Activated CD8-positive, alpha-beta T cell treated with anti-CD3 and anti-CD28 coated beads, Interleukin-2, amount 10 ng/mL, durations not matched to agents 7 days and 5 days (primary cell): ENCODE results near the gene ZDHHC12. TPM values are rescaled to one million over a fixed set of nuclear protein-coding genes. Genes with fewer than 3 reads are reported as not detected.

Experiments used
- ATAC-seq: fragments of 150-1000 bp; cut with Tn5 transposase; one replicate; pipeline ENCODE4 v1.10.0; 2021; ENCODE audit warnings: moderate library complexity
- CTCF ChIA-PET: fragments of 350-600 bp; sonication (Branson Sonifier 250); formaldehyde crosslinking; loops from one replicate; lab custom pipeline; 2021; ENCODE audit warnings: antibody characterized with exemption; lab: Charles Lee
- POLR2A ChIA-PET: fragments of 350-600 bp; sonication (Branson Sonifier 250); formaldehyde crosslinking; loops from one replicate; lab custom pipeline; 2021; ENCODE audit warnings: antibody characterized with exemption; lab: Charles Lee
- DNase-seq: peaks from one replicate; pipeline ENCODE4 v3.0.0-alpha.2; 2020
- H3K27ac Mint-ChIP-seq: one replicate; pipeline ENCODE4 v1.8.0; 2021; ENCODE audit warnings: mild to moderate bottlenecking, mixed read lengths
- H3K27me3 Mint-ChIP-seq: one replicate; pipeline ENCODE4 v1.8.0; 2021; ENCODE audit warnings: low read depth, mixed read lengths
- H3K36me3 Mint-ChIP-seq: one replicate; pipeline ENCODE4 v1.8.0; 2021; ENCODE audit warnings: low read depth, mixed read lengths
- H3K4me1 Mint-ChIP-seq: one replicate; pipeline ENCODE4 v1.8.0; 2021; ENCODE audit warnings: low read depth, mixed read lengths
- H3K4me3 Mint-ChIP-seq: one replicate; pipeline ENCODE4 v1.8.0; 2021; ENCODE audit warnings: mild to moderate bottlenecking, mixed read lengths
- H3K9me3 Mint-ChIP-seq: one replicate; pipeline ENCODE4 v1.8.0; 2022; ENCODE audit warnings: mixed read lengths; ENCODE audit not compliant: insufficient read depth
- total RNA-seq, 2 experiments: library from RNA; stranded (reverse); gene quantifications; one replicate each; pipeline ENCODE4 v1.2.3, GENCODE V29; 2021

The ZDHHC12 gene
- total RNA-seq, 2 experiments from 2014 or later: 80.4 to 88.4 TPM

DNA sequence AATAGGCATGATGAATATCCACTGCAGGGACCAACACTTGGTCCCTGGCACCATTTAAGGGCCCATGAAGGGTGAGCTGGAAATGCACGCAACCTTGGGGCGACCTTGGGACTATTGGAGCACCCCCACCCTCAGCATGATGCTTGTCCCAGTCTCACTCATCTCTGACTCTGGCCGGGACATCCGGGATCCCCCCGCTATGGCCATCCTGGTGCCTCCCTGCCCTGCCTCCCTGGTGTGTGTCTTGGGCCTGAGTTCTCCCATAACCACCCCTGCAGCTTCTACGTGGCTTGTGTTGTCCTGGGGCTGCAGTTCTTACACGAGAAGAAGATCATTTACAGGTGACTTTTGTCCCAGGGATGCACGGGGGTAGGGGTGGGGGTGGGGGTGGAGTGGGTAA, 5.9 kb downstream of the ZDHHC12 start:
- ChIA-PET CTCF (no interaction called here), POLR2A (no interaction called here)
- DNase-seq (no peak), ATAC-seq (no peak)
- peaks cover 29% of the 10 kb centered on the region for H3K36me3 Mint-ChIP-seq
- no peak overlapping the region for H3K27ac Mint-ChIP-seq
- peaks cover 15% of the 10 kb centered on the region for H3K4me1 Mint-ChIP-seq
- H3K9me3 Mint-ChIP-seq: no peaks in the 10 kb centered on the region
- no peaks in the 10 kb centered on the region for H3K27me3 Mint-ChIP-seq
- no peak overlapping the region for H3K4me3 Mint-ChIP-seq

DNA sequence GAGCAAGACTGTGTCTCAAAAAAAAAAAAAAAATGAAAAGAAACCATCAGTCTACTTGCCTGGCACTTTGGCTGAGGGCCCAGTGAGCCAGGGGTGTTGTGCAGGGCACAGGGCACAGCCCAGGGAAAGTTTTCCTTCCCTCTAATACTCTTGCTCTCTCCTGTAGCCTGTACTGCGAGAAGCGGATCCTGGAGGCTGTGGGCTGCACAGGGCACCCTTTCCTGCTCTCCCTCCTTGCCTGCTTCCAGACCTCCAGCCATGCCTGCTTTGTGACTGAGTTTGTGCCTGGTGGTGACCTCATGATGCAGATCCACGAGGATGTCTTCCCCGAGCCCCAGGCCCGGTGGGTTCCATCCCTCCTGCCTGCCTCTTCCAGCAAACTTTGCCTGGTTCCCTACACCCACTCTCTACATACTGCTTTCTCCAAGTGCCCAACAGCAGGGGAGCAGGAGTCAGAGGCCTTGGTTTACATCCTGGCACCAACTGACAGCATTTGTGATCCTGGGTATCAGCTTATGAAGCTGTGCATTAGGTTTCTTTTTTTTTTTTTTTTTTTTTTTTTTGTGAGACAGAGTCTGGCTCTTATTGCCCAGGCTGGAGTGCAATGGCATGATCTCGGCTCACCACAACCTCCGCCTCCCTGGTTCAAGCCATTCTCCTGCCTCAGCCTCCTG, 7.2 kb downstream of the ZDHHC12 start:
- POLR2A ChIA-PET: no interaction called here
- H3K27me3 Mint-ChIP-seq: no peaks in the 10 kb centered on the region
- ATAC-seq: no peak
- no peak for DNase-seq
- H3K36me3 Mint-ChIP-seq: peaks cover 16% of the 10 kb centered on the region
- CTCF ChIA-PET: no interaction called here
- peaks cover 4% of the 10 kb centered on the region for H3K4me1 Mint-ChIP-seq
- H3K4me3 Mint-ChIP-seq: no peak overlapping the region
- no peaks in the 10 kb centered on the region for H3K9me3 Mint-ChIP-seq
- H3K27ac Mint-ChIP-seq: no peak overlapping the region

DNA sequence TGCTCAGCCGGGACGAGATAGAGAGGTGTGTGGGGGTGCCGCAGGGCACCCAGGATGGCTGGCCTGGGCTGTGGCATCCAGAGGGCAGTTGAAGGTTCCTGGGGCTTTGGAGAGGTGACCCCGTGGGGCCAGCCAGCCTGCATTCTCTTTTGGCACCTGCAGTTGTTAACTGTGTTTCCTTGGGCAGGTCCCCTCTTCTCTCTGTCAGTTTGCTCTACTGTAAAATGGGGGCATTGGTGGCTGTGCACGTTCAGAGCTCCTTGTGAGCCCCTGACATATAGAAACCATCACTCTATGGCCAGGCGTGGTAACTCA, 8.5 kb downstream of the ZDHHC12 start:
- DNase-seq (no peak), ATAC-seq (no peak)
- no peak overlapping the region for H3K4me3 Mint-ChIP-seq
- ChIA-PET CTCF (no interaction called here), POLR2A (no interaction called here)
- no peaks in the 10 kb centered on the region for H3K27me3 Mint-ChIP-seq
- peaks cover 5% of the 10 kb centered on the region for H3K36me3 Mint-ChIP-seq
- H3K27ac Mint-ChIP-seq: no peak overlapping the region
- H3K9me3 Mint-ChIP-seq: no peaks in the 10 kb centered on the region
- no peaks in the 10 kb centered on the region for H3K4me1 Mint-ChIP-seq

DNA sequence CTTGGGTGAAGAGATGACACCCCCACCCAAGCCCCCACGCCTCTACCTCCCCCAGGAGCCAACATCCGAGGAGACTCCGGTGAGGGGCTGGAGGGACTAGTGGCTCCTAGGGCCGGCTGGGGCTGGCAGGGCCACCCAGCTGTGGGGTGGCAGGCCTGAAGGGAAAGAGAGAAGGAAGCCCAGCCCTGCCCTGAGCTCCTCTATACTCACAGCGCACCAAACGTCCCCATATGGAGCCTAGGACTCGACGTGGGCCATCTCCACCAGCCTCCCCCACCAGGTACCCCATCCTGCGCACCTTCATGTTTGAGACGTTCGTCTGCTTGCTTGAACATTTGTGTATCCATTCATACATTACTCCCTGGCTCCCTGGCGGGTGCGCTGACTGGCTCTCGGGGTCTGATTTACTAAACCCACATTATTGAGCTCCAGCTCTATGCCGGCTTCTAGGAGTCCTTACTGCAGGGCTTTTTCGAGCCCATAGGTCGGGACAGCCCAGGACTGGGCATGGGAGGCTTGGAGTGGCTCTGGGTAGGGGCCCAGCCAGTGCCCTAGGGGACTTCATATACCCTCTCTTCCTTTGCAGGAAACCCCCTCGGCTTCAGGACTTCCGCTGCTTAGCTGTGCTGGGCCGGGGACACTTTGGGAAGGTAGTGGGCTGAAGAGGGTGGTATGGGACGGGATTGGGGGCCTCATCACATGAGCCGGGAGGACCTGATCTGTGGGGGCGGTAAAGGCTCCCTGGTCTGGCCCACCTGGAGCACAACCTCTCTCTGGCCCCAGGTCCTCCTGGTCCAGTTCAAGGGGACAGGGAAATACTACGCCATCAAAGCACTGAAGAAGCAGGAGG, 9.1 kb downstream of the ZDHHC12 start:
- no peaks in the 10 kb centered on the region for H3K4me1 Mint-ChIP-seq
- H3K27ac Mint-ChIP-seq: no peak overlapping the region
- ChIA-PET CTCF (no interaction called here), POLR2A (no interaction called here)
- no peak for DNase-seq
- ATAC-seq: no peak
- H3K36me3 Mint-ChIP-seq: peaks cover 4% of the 10 kb centered on the region
- no peaks in the 10 kb centered on the region for H3K27me3 Mint-ChIP-seq
- no peaks in the 10 kb centered on the region for H3K9me3 Mint-ChIP-seq
- no peak overlapping the region for H3K4me3 Mint-ChIP-seq

DNA sequence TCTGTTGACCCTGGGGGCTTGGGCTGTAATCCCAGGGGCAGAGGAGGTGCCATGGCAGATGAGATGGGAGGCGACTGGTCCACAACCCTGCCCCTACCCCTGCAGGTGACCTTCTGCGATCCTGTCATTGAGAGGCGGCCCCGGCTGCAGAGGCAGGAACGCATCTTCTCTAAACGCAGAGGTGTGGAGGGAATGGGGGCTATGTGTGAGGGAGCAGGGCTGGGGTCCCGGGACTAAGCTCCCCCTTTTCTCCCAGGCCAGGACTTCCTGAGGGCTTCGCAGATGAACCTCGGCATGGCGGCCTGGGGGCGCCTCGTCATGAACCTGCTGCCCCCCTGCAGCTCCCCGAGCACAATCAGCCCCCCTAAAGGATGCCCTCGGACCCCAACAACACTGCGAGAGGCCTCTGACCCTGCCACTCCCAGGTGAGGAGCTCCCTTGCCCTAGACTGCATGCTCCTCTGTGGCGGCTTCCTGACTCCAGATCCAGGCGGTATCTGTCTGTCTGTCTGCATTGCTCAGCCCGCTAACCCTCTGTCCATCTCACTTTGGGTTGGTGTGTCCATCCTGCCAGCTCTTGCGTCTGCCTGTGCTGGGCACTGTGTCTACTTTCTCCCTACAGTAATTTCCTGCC, 9.9 kb downstream of the ZDHHC12 start:
- no peak overlapping the region for H3K4me3 Mint-ChIP-seq
- H3K36me3 Mint-ChIP-seq: no peaks in the 10 kb centered on the region
- ATAC-seq (no peak), DNase-seq (no peak)
- no peaks in the 10 kb centered on the region for H3K27me3 Mint-ChIP-seq
- H3K9me3 Mint-ChIP-seq: no peaks in the 10 kb centered on the region
- no peaks in the 10 kb centered on the region for H3K4me1 Mint-ChIP-seq
- POLR2A ChIA-PET: no interaction called here
- no peak overlapping the region for H3K27ac Mint-ChIP-seq
- CTCF ChIA-PET: no interaction called here

DNA sequence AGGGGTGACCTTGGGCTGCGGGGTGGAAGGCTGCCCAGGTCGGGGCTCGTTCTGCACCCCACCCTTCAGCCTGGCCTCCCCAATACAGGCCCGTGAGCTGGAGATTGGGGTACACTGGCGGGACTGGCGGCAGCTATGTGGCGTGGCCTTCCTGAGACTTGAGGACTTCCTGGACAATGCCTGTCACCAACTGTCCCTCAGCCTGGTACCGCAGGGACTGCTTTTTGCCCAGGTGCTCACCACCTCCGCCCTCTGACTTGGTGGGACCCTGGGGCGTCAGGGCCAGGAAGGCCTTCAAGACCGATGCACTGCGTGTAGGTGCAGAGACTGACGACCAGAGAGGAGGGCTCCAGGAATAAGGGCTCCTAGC, 10.5 kb downstream of the ZDHHC12 start:
- Mint-ChIP-seq H3K36me3 (no peaks in the 10 kb centered on the region), H3K27me3 (no peaks in the 10 kb centered on the region), H3K4me1 (no peaks in the 10 kb centered on the region), H3K4me3 (no peak overlapping the region), H3K9me3 (no peaks in the 10 kb centered on the region), H3K27ac (no peak overlapping the region)
- no peak for DNase-seq
- no peak for ATAC-seq
- POLR2A ChIA-PET: no interaction called here
- CTCF ChIA-PET: no interaction called here

DNA sequence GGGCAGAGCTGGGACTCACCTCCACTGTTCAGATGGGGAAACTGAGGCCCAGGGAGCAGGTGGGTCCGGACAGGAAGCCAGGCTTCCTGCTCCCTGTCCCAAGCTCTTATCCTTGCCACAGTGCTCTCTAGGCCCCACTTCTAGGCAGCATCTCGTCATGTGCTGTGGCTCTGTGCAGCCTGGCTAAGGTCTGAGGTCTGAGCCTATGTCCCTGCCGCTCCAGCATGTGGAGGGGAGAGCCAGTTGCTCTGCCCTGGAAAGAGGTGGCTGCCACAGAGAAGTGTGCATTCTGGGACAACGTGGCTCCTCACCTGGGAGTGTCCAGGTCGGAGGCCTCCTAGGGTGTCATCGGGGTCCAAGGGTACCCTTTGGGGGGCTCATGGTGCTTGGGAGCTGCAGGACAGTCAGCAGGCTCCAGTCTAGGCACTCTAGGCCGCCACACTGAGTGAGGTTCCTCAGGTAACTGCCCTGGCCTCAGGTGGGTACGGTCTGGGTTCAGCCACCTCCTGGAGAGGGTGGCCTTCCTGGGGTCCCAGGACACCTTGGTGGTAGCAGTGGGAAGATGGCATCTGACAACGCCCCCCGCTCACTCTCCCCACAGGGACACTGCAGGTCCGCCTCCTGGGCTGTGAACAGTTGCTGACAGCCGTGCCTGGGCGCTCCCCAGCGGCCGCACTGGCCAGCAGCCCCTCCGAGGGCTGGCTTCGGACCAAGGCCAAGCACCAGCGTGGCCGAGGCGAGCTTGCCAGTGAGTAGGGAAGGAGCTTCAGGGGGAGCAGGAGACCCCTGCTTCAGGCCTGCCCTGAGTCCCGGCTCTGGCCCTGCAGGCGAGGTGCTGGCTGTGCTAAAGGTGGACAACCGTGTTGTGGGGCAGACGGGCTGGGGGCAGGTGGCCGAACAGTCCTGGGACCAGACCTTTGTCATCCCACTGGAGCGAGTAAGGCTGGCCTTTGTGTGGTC, 11.2 kb downstream of the ZDHHC12 start:
- CTCF ChIA-PET: no interaction called here
- Mint-ChIP-seq H3K27ac (no peak overlapping the region), H3K36me3 (no peaks in the 10 kb centered on the region), H3K4me3 (no peak overlapping the region), H3K9me3 (no peaks in the 10 kb centered on the region), H3K4me1 (no peaks in the 10 kb centered on the region), H3K27me3 (no peaks in the 10 kb centered on the region)
- POLR2A ChIA-PET: no interaction called here
- no peak for DNase-seq
- ATAC-seq: no peak

DNA sequence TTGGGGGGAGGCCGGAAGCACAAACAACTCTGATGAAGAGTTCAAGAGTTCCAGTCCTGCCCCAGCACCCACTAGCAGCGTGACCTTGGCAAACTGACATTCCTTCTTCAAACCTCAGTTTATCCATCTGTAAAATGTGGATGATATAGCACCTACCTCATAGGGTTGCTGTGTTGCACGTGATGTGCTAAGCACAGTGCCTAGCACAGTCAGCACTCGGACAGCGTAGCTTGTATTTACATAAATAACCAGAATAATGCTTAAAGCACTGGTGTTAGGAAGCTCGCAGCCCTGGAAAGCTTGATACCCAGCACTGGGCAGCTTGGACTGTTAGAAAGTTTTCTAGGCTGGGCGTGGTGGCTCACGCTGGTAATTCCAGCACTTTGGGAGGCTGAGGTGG, 16.5 kb downstream of the ZDHHC12 start:
- POLR2A ChIA-PET: no interaction called here
- no peaks in the 10 kb centered on the region for H3K36me3 Mint-ChIP-seq
- no peaks in the 10 kb centered on the region for H3K9me3 Mint-ChIP-seq
- CTCF ChIA-PET: interaction anchor here (1.2 kb wide), 1 partner anchor 10 kb away, joined by 4 read pairs; no protein-coding TSS in a partner anchor
- ATAC-seq: no peak
- DNase-seq: no peak
- no peak overlapping the region for H3K27ac Mint-ChIP-seq
- H3K4me1 Mint-ChIP-seq: peaks cover 6% of the 10 kb centered on the region
- H3K4me3 Mint-ChIP-seq: no peak overlapping the region
- no peaks in the 10 kb centered on the region for H3K27me3 Mint-ChIP-seq

DNA sequence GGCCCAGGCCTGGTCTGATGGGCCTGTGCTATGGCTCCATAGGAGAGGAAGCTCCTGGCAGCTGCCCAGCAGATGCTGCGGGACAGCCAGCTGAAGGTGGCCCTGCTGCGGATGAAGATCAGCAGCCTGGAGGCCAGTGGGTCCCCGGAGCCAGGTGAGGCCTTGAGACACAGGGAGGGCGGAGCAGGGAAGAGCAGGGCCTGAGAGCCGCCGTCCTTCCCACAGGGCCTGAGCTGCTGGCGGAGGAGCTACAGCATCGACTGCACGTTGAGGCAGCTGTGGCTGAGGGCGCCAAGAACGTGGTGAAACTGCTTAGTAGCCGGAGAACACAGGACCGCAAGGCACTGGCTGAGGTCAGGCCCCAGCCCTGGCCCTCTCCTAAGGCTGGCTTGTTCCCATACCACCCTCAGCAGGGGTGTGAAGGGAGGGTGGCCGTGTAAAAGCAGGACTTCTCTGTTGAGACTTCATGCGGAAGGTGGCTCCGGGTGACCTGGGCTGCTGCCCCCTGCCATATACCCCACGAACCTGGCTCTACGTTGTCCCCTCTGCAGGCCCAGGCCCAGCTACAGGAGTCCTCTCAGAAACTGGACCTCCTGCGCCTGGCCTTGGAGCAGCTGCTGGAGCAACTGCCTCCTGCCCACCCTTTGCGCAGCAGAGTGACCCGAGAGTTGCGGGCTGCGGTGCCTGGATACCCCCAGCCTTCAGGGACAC, 17.1 kb downstream of the ZDHHC12 start:
- H3K4me3 Mint-ChIP-seq: no peak overlapping the region
- H3K27me3 Mint-ChIP-seq: no peaks in the 10 kb centered on the region
- no peaks in the 10 kb centered on the region for H3K9me3 Mint-ChIP-seq
- POLR2A ChIA-PET: interaction anchor here (1.0 kb wide), 1 partner anchor 16 kb away, joined by 3 read pairs; no protein-coding TSS in a partner anchor
- peaks cover 8% of the 10 kb centered on the region for H3K4me1 Mint-ChIP-seq
- CTCF ChIA-PET: interaction anchor here (1.2 kb wide), 1 partner anchor 10 kb away, joined by 4 read pairs; no protein-coding TSS in a partner anchor
- H3K27ac Mint-ChIP-seq: no peak overlapping the region
- no peaks in the 10 kb centered on the region for H3K36me3 Mint-ChIP-seq
- no peak for ATAC-seq
- DNase-seq: no peak

DNA sequence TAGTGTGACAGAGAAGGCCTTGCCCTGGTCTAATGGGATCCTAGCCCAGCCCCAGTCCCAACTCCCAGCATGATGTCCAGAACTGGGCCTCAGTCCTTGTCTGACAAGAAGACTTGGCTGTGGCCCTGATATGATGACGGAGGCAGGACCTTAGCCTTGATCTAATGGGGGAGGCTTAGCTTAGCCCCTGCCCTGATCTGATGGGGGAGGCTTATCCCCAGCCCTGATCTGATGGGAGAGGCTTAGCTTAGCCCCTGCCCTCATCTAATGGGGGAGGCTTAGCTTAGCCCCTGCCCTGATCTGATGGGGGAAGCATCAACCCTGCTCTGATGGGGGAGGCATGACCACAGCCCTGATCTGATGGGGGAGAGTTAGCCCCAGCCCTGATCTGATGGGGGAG, 17.9 kb downstream of the ZDHHC12 start:
- ChIA-PET POLR2A (interaction anchor here (1.0 kb wide), 1 partner anchor 15 kb away, joined by 3 read pairs; no protein-coding TSS in a partner anchor), CTCF (no interaction called here)
- no peaks in the 10 kb centered on the region for H3K36me3 Mint-ChIP-seq
- H3K27me3 Mint-ChIP-seq: no peaks in the 10 kb centered on the region
- DNase-seq: no peak
- H3K4me3 Mint-ChIP-seq: no peak overlapping the region
- peaks cover 14% of the 10 kb centered on the region for H3K4me1 Mint-ChIP-seq
- no peak for ATAC-seq
- no peak overlapping the region for H3K27ac Mint-ChIP-seq
- H3K9me3 Mint-ChIP-seq: no peaks in the 10 kb centered on the region
